Neural cell (in vitro differentiated cells): Measurements from ENCODE around the gene MRPS27. TPM values are rescaled to one million over a fixed set of nuclear protein-coding genes. Genes with fewer than 3 reads are reported as not detected.

ENCODE experiments used
- H2AFZ ChIP-seq: fragments of 200-600, 300-800 bp; sonication (generic), shearing (Covaris generic); 2 replicates; pipeline ENCODE4 v1.6.0; 2014; ENCODE audit warnings: low read depth, mild to moderate bottlenecking, antibody characterized with exemption, low read length, moderate library complexity
- H3F3A ChIP-seq: fragments of 200-600 bp; shearing (Covaris generic); 2 replicates; pipeline ENCODE4 v1.6.1; 2016; ENCODE audit warnings: mild to moderate bottlenecking, moderate library complexity, mixed read lengths, antibody characterized with exemption, low read length; ENCODE audit not compliant: insufficient read depth, poor library complexity, severe bottlenecking
- H3K27ac ChIP-seq: fragments of 200-600, 300-800 bp; sonication (generic), shearing (Covaris generic); 2 replicates; pipeline ENCODE4 v1.5.1; 2014; ENCODE audit warnings: mild to moderate bottlenecking, low read length, moderate library complexity
- H3K27me3 ChIP-seq: fragments of 300-800, 200-600 bp; sonication (generic), shearing (Covaris generic); 2 replicates; pipeline ENCODE4 v1.6.0; 2014; ENCODE audit warnings: mild to moderate bottlenecking, low read depth, low read length, moderate library complexity; ENCODE audit not compliant: insufficient read depth
- H3K36me3 ChIP-seq: fragments of 300-800, 200-600 bp; sonication (generic), shearing (Covaris generic); 2 replicates; pipeline ENCODE4 v1.5.1; 2014; ENCODE audit warnings: mild to moderate bottlenecking, antibody characterized with exemption, low read length, moderate library complexity; ENCODE audit not compliant: insufficient read depth
- H3K4me2 ChIP-seq: fragments of 300-800, 200-600 bp; sonication (generic), shearing (Covaris generic); 2 replicates; pipeline ENCODE4 v1.6.0; 2014; ENCODE audit warnings: mild to moderate bottlenecking, low read length
- H3K4me3 ChIP-seq: fragments of 300-800, 200-600 bp; sonication (generic), shearing (Covaris generic); 2 replicates; pipeline ENCODE4 v1.5.1; 2014; ENCODE audit warnings: mild to moderate bottlenecking, low read length, moderate library complexity
- H3K79me2 ChIP-seq: fragments of 200-600 bp; shearing (Covaris generic); replicated peaks from 2 replicates; pipeline ENCODE4 v1.6.0; 2014; ENCODE audit warnings: mild to moderate bottlenecking, low read length, moderate library complexity; ENCODE audit not compliant: insufficient read depth
- H3K9ac ChIP-seq: fragments of 300-800, 200-600 bp; sonication (generic), shearing (Covaris generic); 2 replicates; pipeline ENCODE4 v1.6.1; 2016; ENCODE audit warnings: mild to moderate bottlenecking, low read length, mixed read lengths
- H3K9me2 ChIP-seq: fragments of 200-600 bp; shearing (Covaris generic); 2 replicates; pipeline ENCODE4 v1.6.1; 2016; ENCODE audit warnings: mild to moderate bottlenecking, low read length, mixed read lengths; ENCODE audit not compliant: insufficient read depth
- H3K9me3 ChIP-seq: fragments of 200-600, 300-800 bp; sonication (generic), shearing (Covaris generic); 2 replicates; pipeline ENCODE4 v1.6.1; 2016; ENCODE audit warnings: mild to moderate bottlenecking, mixed run types, low read length, moderate library complexity, mixed read lengths
- H4K20me1 ChIP-seq: fragments of 200-600 bp; shearing (Covaris generic); 2 replicates; pipeline ENCODE4 v1.6.1; 2016; ENCODE audit warnings: mild to moderate bottlenecking, mixed run types; ENCODE audit not compliant: insufficient read depth
- CTCF ChIP-seq: fragments of 450-650 bp; IDR thresholded peaks from 2 replicates; pipeline ENCODE4 v1.5.1; 2014; ENCODE audit warnings: antibody characterized with exemption, mild to moderate bottlenecking, moderate library complexity; ENCODE audit not compliant: poor library complexity, severe bottlenecking
- EP300 ChIP-seq: fragments of 450-650 bp; conservative IDR thresholded peaks from 2 replicates; pipeline ENCODE4 v1.6.1; 2014; ENCODE audit warnings: antibody characterized with exemption, mild to moderate bottlenecking, moderate library complexity; ENCODE audit not compliant: poor library complexity, severe bottlenecking
- EZH2 ChIP-seq: fragments of 200-600, 300-800 bp; shearing (Covaris generic), sonication (generic); IDR thresholded peaks from 2 replicates; pipeline ENCODE4 v1.6.1; 2014; ENCODE audit warnings: antibody characterized with exemption, low read length, borderline replicate concordance, mild to moderate bottlenecking; ENCODE audit not compliant: insufficient read depth, poor library complexity, severe bottlenecking
- MXI1 ChIP-seq: fragments of 450-650 bp; conservative IDR thresholded peaks from 2 replicates; pipeline ENCODE4 v1.6.1; 2014; ENCODE audit warnings: antibody characterized with exemption, mild to moderate bottlenecking; ENCODE audit not compliant: poor library complexity, severe bottlenecking
- POLR2AphosphoS5 ChIP-seq: IDR thresholded peaks from 2 replicates; pipeline ENCODE4 v1.6.1; 2012
- RAD21 ChIP-seq: fragments of 450-650 bp; conservative IDR thresholded peaks from 2 replicates; pipeline ENCODE4 v1.6.1; 2014; ENCODE audit warnings: antibody characterized with exemption, mild to moderate bottlenecking, moderate library complexity
- REST ChIP-seq: IDR thresholded peaks from 2 replicates; pipeline ENCODE4 v1.6.1; 2012; ENCODE audit warnings: borderline replicate concordance
- SMC3 ChIP-seq: fragments of 450-650 bp; conservative IDR thresholded peaks from 2 replicates; pipeline ENCODE4 v1.6.1; 2014; ENCODE audit warnings: antibody characterized with exemption, mild to moderate bottlenecking, moderate library complexity; ENCODE audit not compliant: poor library complexity
- TAF1 ChIP-seq: IDR thresholded peaks from 2 replicates; pipeline ENCODE4 v1.6.1; 2012; ENCODE audit warnings: low read depth
- polyA plus RNA-seq: library from polyadenylated mRNA; depleted of rRNA; stranded (reverse); fragments of >200 nt; gene quantifications from 2 replicates; pipeline ENCODE4 v1.2.3, GENCODE V29; 2014

MRPS27 gene
- polyA plus RNA-seq, 1 donor from 2014 or later: 36.7 TPM

- Histone ChIP-seq H3K27me3 (no peaks in the 10 kb centered on the region), H3K4me2 (no peak overlapping the region), H3K9me2 (no peaks in the 10 kb centered on the region), H3K79me2 (no peaks in the 10 kb centered on the region), H4K20me1 (no peaks in the 10 kb centered on the region), H3K9ac (no peak overlapping the region), H2AFZ (no peak overlapping the region), H3K27ac (no peak overlapping the region), H3F3A (no peaks in the 10 kb centered on the region), H3K36me3 (no peaks in the 10 kb centered on the region), H3K9me3 (no peaks in the 10 kb centered on the region), H3K4me3 (no peak overlapping the region)
- TF ChIP-seq POLR2AphosphoS5: no peak
- no peak for TF ChIP-seq CTCF
- TF ChIP-seq MXI1: no peak
- no peak for TF ChIP-seq SMC3
- TF ChIP-seq REST: no peak
- no peak for TF ChIP-seq EZH2
- TF ChIP-seq TAF1: no peak
- no peak for TF ChIP-seq EP300
- no peak for TF ChIP-seq RAD21
These were observed 44.1 kb upstream of the MRPS27 start for GRCh38 chr5:72364171-72364570.

- no peaks in the 10 kb centered on the region for H3K36me3 ChIP-seq
- H3K27me3 ChIP-seq: no peaks in the 10 kb centered on the region
- H3K9ac ChIP-seq: no peak overlapping the region
- H3K9me3 ChIP-seq: no peaks in the 10 kb centered on the region
- no peaks in the 10 kb centered on the region for H4K20me1 ChIP-seq
- H3F3A ChIP-seq: no peaks in the 10 kb centered on the region
- H3K4me2 ChIP-seq: no peak overlapping the region
- no peaks in the 10 kb centered on the region for H3K9me2 ChIP-seq
- H3K27ac ChIP-seq: no peak overlapping the region
- no peak overlapping the region for H3K4me3 ChIP-seq
- H3K79me2 ChIP-seq: no peaks in the 10 kb centered on the region
- no peak overlapping the region for H2AFZ ChIP-seq
- TF ChIP-seq EZH2 (no peak), RAD21 (no peak), POLR2AphosphoS5 (no peak), CTCF (no peak), SMC3 (no peak), MXI1 (no peak), EP300 (no peak), TAF1 (no peak), REST (no peak)
These were observed 43.2 kb upstream of the MRPS27 start for GRCh38 chr5:72363166-72363802.
